Spinal cord (tissue), 10 donors: ENCODE results near the gene S1PR4. TPM values are rescaled to one million over a fixed set of nuclear protein-coding genes. Genes with fewer than 3 reads are reported as not detected.
"Not testable (repeated sequence)": the region's sequence is repeated elsewhere in the genome, so short reads cannot be mapped to it uniquely, and the experiment has no call there.

Experiments
- DNase-seq, 6 donors: peaks; one replicate each; pipeline versions ENCODE4 v3.0.0 to v3.0.0-alpha.2; 2013 to 2015; ENCODE audit warnings: low spot score in 6 of 6, low read depth in 4 of 6
- H3K27ac ChIP-seq: one replicate; pipeline ENCODE4 v1.5.1; 2013; ENCODE audit warnings: low read depth, low read length, control low read depth
- H3K27me3 ChIP-seq: one replicate; pipeline ENCODE4 v1.6.1; 2013; ENCODE audit warnings: low read length; ENCODE audit not compliant: control insufficient read depth, insufficient read depth
- H3K36me3 ChIP-seq: one replicate; pipeline ENCODE4 v1.6.1; 2013; ENCODE audit warnings: low read length; ENCODE audit not compliant: control insufficient read depth, insufficient read depth
- H3K4me1 ChIP-seq: one replicate; pipeline ENCODE4 v1.6.1; 2013; ENCODE audit warnings: low read length; ENCODE audit not compliant: control insufficient read depth, insufficient read depth
- H3K4me3 ChIP-seq: one replicate; pipeline ENCODE4 v1.5.1; 2013; ENCODE audit warnings: low read depth, low read length, control low read depth
- H3K9me3 ChIP-seq: one replicate; pipeline ENCODE4 v1.6.1; 2013; ENCODE audit warnings: low read length; ENCODE audit not compliant: control insufficient read depth, insufficient read depth
- WGBS: methylation state at CpG from one replicate; pipeline ENCODE4 v1.1.5; 2013; ENCODE audit warnings: missing lambda C conversion rate; ENCODE audit not compliant: insufficient coverage; 5-methylcytosine and 5-hydroxymethylcytosine counted together
- polyA plus RNA-seq, 2 donors: library from polyadenylated mRNA; unstranded; fragments of 120-200 nt; gene quantifications; one replicate each; pipeline ENCODE4 v1.2.1, GENCODE V29; 2013; ENCODE audit not compliant: insufficient read length in 2 of 2
- total RNA-seq, 2 donors: library from RNA; depleted of rRNA in 1 of 2; stranded (reverse); fragments of 120-200 nt in 1 of 2; fragments of >200 nt in 1 of 2; gene quantifications; one replicate each; pipeline versions ENCODE4 v1.2.3 to v1.2.4, GENCODE V29; 2013 to 2014
- donor health status: healthy.

The S1PR4 gene
- total and polyA plus RNA-seq, 4 donors: 0.32 to 2.6 (median 1.3) TPM

- Histone ChIP-seq H3K27me3 (no peaks in the 10 kb centered on the region), H3K4me1 (peaks cover 8% of the 10 kb centered on the region), H3K36me3 (no peaks in the 10 kb centered on the region), H3K27ac (no peak overlapping the region), H3K9me3 (no peaks in the 10 kb centered on the region), H3K4me3 (no peak overlapping the region)
- peak in 1 of 6 donors; percentile 49 for DNase-seq
- 70% methylated on average over 28 of the region's 38 CpGs for WGBS
Observed at GRCh38 chr19:3162418-3163229, 15.9 kb upstream of the S1PR4 start.

GRCh38 chr19:3163230-3163886 is 15.2 kb upstream of the S1PR4 start:
- Histone ChIP-seq H3K4me1 (peaks cover 8% of the 10 kb centered on the region), H3K27me3 (no peaks in the 10 kb centered on the region), H3K36me3 (no peaks in the 10 kb centered on the region), H3K4me3 (no peak overlapping the region), H3K27ac (no peak overlapping the region), H3K9me3 (no peaks in the 10 kb centered on the region)
- peak in 5 of 6 donors; percentile 17 to 89 (median 50) for DNase-seq
- 16% methylated on average over 21 of the region's 27 CpGs for WGBS

GRCh38 chr19:3163943-3164342 is 14.6 kb upstream of the S1PR4 start:
- H3K9me3 ChIP-seq: no peaks in the 10 kb centered on the region
- H3K4me1 ChIP-seq: peaks cover 8% of the 10 kb centered on the region
- no peak for DNase-seq
- 66% methylated on average over 4 of the region's 7 CpGs for WGBS
- H3K27ac ChIP-seq: no peak overlapping the region
- no peaks in the 10 kb centered on the region for H3K27me3 ChIP-seq
- no peak overlapping the region for H3K4me3 ChIP-seq
- H3K36me3 ChIP-seq: no peaks in the 10 kb centered on the region

GRCh38 chr19:3167533-3168272 is 10.9 kb upstream of the S1PR4 start:
- DNase-seq: no peak
- H3K27ac ChIP-seq: no peak overlapping the region
- H3K9me3 ChIP-seq: no peaks in the 10 kb centered on the region
- H3K36me3 ChIP-seq: no peaks in the 10 kb centered on the region
- H3K4me1 ChIP-seq: peaks cover 8% of the 10 kb centered on the region
- WGBS: 70% methylated on average over 11 of the region's 13 CpGs
- H3K27me3 ChIP-seq: no peaks in the 10 kb centered on the region
- H3K4me3 ChIP-seq: no peak overlapping the region

GRCh38 chr19:3171894-3172672 is 6.5 kb upstream of the S1PR4 start:
- Histone ChIP-seq H3K27me3 (no peaks in the 10 kb centered on the region), H3K4me1 (no peaks in the 10 kb centered on the region), H3K4me3 (no peak overlapping the region), H3K27ac (no peak overlapping the region), H3K9me3 (no peaks in the 10 kb centered on the region), H3K36me3 (no peaks in the 10 kb centered on the region)
- no peak for DNase-seq
- 92% methylated on average over 15 of the region's 15 CpGs for WGBS

- not testable (repeated sequence) for H3K4me1 ChIP-seq, H3K36me3 ChIP-seq, H3K4me3 ChIP-seq, H3K27ac ChIP-seq, DNase-seq, H3K27me3 ChIP-seq, H3K9me3 ChIP-seq
- 82% methylated on average over 6 of the region's 6 CpGs for WGBS
Observed at GRCh38 chr19:3172673-3173000, 5.9 kb upstream of the S1PR4 start.

- no peak overlapping the region for H3K4me3 ChIP-seq
- H3K27me3 ChIP-seq: no peaks in the 10 kb centered on the region
- no peaks in the 10 kb centered on the region for H3K4me1 ChIP-seq
- DNase-seq: no peak
- no peaks in the 10 kb centered on the region for H3K36me3 ChIP-seq
- H3K27ac ChIP-seq: no peak overlapping the region
- 75% methylated on average over 12 of the region's 17 CpGs for WGBS
- H3K9me3 ChIP-seq: no peaks in the 10 kb centered on the region
Observed at GRCh38 chr19:3175781-3176714, 2.5 kb upstream of the S1PR4 start.

GRCh38 chr19:3176715-3177501 is 1.7 kb upstream of the S1PR4 start:
- Histone ChIP-seq H3K4me3 (no peak overlapping the region), H3K4me1 (no peaks in the 10 kb centered on the region), H3K27ac (no peak overlapping the region), H3K36me3 (no peaks in the 10 kb centered on the region), H3K27me3 (no peaks in the 10 kb centered on the region), H3K9me3 (no peaks in the 10 kb centered on the region)
- DNase-seq: no peak
- 77% methylated on average over 6 of the region's 11 CpGs for WGBS
